Measurements from ENCODE around the gene SNX24.
"Not testable (repeated sequence)": the region's sequence is repeated elsewhere in the genome, so short reads cannot be mapped to it uniquely, and the experiment has no call there.

SNX24 gene

GRCh38 chr5:122874179-122874875 lies 28.9 kb downstream of the SNX24 start:
- DNase-seq = no peak

DNA sequence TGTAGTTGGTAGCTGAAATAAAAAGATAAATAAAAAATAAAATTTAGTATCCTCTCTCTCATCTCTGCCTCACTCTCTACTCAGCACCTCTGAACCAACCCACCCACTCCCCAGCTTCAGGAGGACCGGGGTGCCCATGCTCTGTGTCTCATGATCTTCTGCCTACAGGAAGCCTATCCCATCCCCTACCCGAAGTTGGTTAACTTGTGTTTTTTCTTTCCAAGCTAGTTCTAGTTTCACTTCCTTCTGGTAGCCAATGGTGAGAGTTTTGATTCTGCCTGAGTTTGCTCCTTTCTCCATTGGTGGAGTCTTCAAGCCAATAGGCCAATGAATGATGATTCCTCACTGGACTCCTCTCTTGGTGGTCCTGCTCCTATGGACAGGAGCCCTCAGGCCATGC lies 32.1 kb downstream of the SNX24 start:
- DNase-seq = no peak

GRCh38 chr5:122879076-122879475 lies 33.7 kb downstream of the SNX24 start:
- DNase-seq = no peak

DNA sequence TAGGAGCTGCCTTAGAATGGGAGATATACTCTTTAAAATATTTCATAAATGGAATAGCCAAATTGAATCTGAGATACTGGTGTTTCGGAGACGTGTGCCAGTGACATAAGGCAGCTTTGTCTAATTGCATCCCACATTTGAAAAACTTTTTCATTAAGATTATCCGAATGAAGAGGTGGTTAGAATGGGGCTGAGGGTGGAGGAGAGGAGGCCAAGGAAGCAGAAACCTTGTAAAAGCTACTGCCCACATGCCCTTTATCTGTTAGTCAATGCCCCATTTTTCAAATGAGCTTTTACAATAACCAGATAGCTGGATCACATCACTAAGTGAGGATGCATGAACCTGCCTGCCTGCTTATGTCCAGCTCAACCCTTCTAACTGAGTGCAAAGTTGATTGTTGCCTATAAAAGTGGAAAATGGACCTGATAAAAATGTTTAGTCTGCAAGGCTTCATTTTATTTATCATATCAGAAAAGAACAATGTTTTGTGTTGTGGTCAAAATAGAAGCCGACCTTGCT lies 34.8 kb downstream of the SNX24 start:
- DNase-seq = no peak

GRCh38 chr5:122880749-122881148 lies 35.3 kb downstream of the SNX24 start:
- DNase-seq = no peak

- DNase-seq = no peak
These were observed 37.4 kb downstream of the SNX24 start for GRCh38 chr5:122882831-122883230.

DNA sequence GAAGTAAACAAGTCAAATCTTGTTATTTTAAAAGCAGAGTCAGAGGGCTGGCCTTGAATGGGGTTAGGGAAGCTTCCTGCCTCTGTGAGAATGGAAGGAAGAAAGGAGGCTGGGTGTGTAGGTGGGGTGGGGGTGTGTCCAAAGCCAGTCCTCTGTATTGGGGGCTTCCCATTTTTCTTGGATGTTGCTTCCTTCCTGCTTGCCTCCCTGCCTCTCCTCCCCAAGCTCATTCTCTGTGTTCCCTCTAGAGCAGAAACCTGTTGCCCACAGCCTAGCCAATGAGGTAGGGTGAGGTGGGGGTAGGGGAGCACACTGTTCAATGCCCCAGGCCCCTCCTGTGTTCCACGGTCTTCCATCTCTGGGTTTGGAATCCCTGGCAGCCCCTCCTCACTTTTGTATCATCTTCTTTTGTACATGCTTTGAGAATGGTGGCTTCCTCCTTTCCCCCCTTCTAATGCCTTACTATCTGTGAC lies 39.7 kb downstream of the SNX24 start:
- DNase-seq = no peak

DNA sequence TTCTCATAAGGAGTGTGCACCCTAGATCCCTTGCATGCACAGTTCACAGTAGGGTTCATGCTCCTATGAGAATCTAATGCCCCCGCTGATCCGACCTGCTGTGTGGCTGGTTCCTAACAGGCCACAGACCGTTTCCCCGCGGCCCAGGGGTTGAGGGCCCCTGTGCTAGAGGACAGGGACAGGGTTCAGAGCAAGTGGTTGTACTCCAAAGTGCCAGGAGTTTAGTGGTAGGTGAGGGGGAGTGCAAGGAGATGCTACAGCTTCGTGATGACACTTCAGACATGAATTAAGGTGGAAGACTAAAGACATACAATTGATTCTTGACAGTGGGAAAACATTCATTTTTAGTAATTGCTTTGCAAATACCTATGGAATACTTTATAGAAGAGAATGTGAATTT lies 40.5 kb downstream of the SNX24 start:
- no peak for DNase-seq

- DNase-seq = no peak
These were observed 49.7 kb downstream of the SNX24 start for GRCh38 chr5:122895141-122895540.

DNA sequence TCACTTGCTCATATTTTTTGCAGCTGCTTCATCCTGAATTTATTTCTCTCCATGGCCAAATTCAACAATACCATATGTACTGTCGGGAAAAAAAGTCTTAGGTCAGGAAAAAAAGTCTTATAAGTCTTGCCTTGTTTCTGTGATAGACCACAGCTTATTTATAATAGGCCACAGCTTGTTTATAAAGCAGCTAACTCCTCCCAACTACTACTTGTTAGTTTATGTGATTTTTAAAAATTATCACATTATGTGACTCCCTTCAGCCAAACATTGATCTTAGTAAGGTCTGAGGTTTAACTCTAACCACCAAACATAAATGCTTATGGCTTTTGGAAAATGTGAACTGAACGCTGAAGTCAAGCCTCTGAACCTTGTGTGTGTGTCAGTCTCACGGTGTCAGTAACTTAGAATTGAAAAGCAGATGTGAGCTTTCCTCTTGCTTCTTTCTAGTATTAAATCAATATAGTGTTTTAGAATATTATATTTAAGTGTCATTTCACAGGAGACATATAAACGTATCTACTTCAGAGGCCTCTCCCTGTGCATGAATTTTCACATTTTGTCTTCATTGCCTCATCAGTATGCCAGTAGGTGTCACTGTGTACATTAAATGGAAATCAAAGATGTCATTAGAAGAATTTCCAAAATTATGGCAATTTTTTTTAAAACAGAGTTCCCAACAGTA lies 51.3 kb downstream of the SNX24 start:
- DNase-seq = no peak

GRCh38 chr5:122897283-122897602 lies 51.8 kb downstream of the SNX24 start:
- no peak for DNase-seq

DNA sequence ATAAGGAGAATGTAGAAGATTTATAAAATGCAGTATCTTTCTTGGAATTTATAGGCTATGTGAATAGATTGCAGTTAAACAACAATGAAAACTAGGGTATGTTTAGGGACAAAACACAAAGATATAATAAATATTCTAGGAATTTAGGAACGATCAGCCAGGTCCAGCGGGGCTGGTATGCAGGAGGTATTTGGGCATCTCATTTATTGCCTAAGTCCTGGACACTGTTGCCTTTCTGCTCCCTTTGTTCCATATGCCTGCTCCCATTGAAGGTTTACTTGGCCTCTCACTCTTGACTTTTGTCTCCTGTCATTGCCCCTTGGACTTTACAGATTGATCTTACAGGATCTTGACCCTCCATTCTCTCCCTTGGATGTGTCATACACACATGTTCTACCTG lies 55.9 kb downstream of the SNX24 start:
- no peak for DNase-seq

DNA sequence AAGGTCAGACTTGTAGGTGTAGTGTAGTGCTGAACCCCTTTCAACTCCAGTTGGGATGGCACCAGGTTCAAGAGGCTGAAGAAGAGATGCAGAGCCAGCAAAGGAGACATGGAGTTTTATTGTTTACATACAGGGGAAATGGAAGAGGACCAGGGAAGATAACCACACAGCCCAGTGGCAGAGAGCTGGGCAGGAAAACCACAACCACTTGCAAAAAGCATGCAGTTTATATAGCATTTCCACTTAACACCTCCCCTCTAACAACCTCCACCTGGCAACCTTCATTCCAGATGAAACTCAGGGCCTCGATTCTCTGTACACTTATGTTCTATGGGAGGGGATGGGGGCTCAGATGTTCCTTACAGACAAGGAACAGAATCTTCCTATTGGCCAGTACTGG lies 56.9 kb downstream of the SNX24 start:
- DNase-seq = no peak

DNA sequence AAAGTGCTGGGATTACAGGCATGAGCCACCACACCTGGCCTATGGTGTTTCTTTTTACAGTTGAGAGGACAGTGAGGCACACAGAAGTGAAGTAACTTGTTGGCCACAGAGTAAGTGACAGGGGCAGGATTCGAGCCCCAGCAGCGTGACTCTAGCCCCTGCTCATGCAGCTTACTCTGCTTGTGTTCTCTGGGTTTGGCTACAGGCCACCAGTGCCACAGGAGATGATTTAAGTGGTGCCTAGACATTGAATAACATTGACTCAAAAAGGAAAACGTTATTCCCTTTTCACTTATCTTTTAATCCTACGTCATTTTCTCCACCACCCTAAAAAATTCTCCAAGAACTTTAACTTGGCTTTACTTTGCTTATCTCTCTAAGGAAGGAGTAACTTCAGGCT lies 61.4 kb downstream of the SNX24 start:
- DNase-seq = no peak

GRCh38 chr5:122907276-122907675 lies 61.9 kb downstream of the SNX24 start:
- no peak for DNase-seq

- no peak for DNase-seq
These were observed 62.7 kb downstream of the SNX24 start for GRCh38 chr5:122908108-122908507.

GRCh38 chr5:122908662-122909061 lies 63.2 kb downstream of the SNX24 start:
- DNase-seq = no peak

DNA sequence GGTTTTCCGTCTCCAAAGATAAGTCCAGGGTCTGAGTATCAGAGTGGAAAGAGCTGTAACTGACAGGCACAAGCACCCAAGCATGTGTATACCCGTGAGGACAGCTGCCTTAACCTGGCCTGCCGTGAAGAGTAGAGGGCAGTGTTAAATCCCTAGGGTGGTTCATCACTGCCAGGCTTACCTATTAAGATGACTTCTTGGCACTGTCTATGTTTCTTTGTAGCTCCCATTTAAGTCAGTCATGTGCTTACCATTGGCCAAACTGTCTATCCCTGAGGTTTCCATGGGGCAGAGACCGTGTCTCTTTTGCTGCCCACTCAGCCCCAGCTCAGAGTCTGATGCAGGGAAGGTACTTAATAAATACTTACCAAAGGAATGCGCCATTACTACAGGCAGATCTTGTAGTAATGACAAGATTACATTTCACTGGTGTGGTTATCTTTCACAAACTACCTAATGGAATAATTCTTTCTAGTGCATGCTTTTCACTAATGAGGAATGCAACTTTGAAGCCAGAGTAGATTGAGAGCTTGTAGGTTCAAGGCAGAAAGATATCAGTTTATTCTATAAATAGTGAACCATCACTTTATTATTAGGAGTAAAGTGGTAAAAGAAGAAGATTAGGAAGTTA lies 64.2 kb downstream of the SNX24 start:
- DNase-seq = no peak

GRCh38 chr5:122913436-122913835 lies 68.0 kb downstream of the SNX24 start:
- not testable (repeated sequence) for DNase-seq

DNA sequence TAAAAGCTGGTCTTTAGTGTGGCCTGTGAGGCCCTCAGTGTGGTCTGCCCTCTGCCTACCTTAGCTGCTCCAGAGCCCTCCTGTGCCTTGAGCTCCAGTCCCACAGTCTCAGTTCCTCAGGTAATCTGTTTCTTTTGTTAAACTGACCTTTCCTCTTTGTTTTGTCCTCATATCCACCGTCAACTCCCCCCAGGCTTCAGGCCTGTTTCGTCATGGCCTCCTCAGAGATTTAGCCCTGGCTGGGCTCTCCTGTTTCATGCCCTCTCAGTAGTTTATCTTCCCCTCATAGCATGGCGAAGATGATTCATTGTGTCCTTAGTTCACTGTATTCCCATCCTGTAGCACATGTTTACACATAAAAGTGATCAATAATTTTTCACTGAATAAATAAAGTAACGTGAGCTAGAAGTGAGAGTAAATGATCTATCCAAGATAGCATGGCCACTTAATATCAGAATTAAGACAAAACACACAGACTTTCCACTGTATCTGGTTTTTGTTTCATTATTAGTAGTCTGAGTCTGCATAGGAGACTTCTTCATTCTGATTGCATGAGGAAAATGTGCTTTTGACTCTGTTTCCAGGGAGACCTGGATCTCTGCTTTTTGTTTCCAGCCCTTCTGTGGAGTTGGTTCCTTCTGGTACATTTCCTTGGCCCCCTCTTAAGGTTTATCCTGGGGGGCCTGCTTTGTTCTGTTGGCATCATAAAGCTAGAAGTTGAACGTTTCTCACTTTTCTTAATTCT lies 70.5 kb downstream of the SNX24 start:
- no peak for DNase-seq

GRCh38 chr5:122916490-122916889 lies 71.1 kb downstream of the SNX24 start:
- no peak for DNase-seq

GRCh38 chr5:122919969-122920368 lies 74.6 kb downstream of the SNX24 start:
- DNase-seq = no peak

- DNase-seq = no peak
These were observed 76.4 kb downstream of the SNX24 start for GRCh38 chr5:122921826-122922225.

Measured in activated CD4-positive, alpha-beta T cell treated with anti-CD3 and anti-CD28 coated beads for 4 hours (primary cell).